WTC11 (cell line): ENCODE data around the gene NOL4L. TPM values are rescaled to one million over a fixed set of nuclear protein-coding genes. Genes with fewer than 3 reads are reported as not detected.

Source experiments
- ATAC-seq: fragments of 200-7000 bp; cut with Tn5 transposase; 2 replicates; pipeline ENCODE4 v1.10.0; 2021; ENCODE audit warnings: mild to moderate bottlenecking, moderate library complexity
- CTCF ChIA-PET: fragments of 300-600 bp; sonication (Branson Sonifier 250); formaldehyde crosslinking; loops from one replicate; lab custom pipeline; 2021; ENCODE audit warnings: antibody characterized with exemption; lab: Charles Lee
- POLR2A ChIA-PET: fragments of 350-600 bp; sonication (Branson Sonifier 250); formaldehyde crosslinking; loops from one replicate; lab custom pipeline; 2021; ENCODE audit warnings: antibody characterized with exemption; lab: Charles Lee
- DNase-seq: peaks from one replicate; pipeline ENCODE4 v3.0.0; 2021; ENCODE audit warnings: low spot score
- H3K27ac Mint-ChIP-seq: 2 replicates; pipeline ENCODE4 v1.8.0; 2021; ENCODE audit warnings: mixed read lengths
- H3K27me3 Mint-ChIP-seq: 2 replicates; pipeline ENCODE4 v1.8.0; 2021; ENCODE audit warnings: low read depth, mild to moderate bottlenecking, moderate library complexity, mixed read lengths
- H3K36me3 Mint-ChIP-seq: 2 replicates; pipeline ENCODE4 v1.8.0; 2021; ENCODE audit warnings: mixed read lengths
- H3K4me1 Mint-ChIP-seq: 2 replicates; pipeline ENCODE4 v1.8.0; 2022; ENCODE audit warnings: mixed read lengths
- H3K4me3 Mint-ChIP-seq: 2 replicates; pipeline ENCODE4 v1.8.0; 2021; ENCODE audit warnings: mild to moderate bottlenecking, moderate library complexity, mixed read lengths
- H3K9me3 Mint-ChIP-seq: 2 replicates; pipeline ENCODE4 v1.8.0; 2021; ENCODE audit warnings: mixed read lengths
- AR ChIP-seq: fragments of 250-450 bp; sonication (Bioruptor Pico); IDR thresholded peaks from 2 replicates; pipeline ENCODE4 v1.9.0; 2021; ENCODE audit warnings: mild to moderate bottlenecking
- ATF6 ChIP-seq: sonication (generic); formaldehyde crosslinking; IDR thresholded peaks from 2 replicates; pipeline ENCODE4 v1.8.1; 2023; ENCODE audit warnings: mild to moderate bottlenecking, missing genetic modification reagents
- FOXP1 ChIP-seq: sonication (generic); formaldehyde crosslinking; IDR thresholded peaks from 2 replicates; pipeline ENCODE4 v1.8.0; 2022; ENCODE audit warnings: missing genetic modification reagents, mild to moderate bottlenecking, moderate library complexity, borderline replicate concordance
- IRF2 ChIP-seq: sonication (generic); formaldehyde crosslinking; IDR thresholded peaks from 2 replicates; pipeline ENCODE4 v1.8.0; 2022; ENCODE audit warnings: low read depth, missing genetic modification reagents, borderline replicate concordance
- JUN ChIP-seq: sonication (generic); formaldehyde crosslinking; IDR thresholded peaks from 2 replicates; pipeline ENCODE4 v1.8.0; 2023; ENCODE audit warnings: mild to moderate bottlenecking, missing genetic modification reagents
- MAX ChIP-seq: sonication (generic); formaldehyde crosslinking; IDR thresholded peaks from 2 replicates; pipeline ENCODE4 v1.8.0; 2022; ENCODE audit warnings: mild to moderate bottlenecking, missing genetic modification reagents
- NFYB ChIP-seq: sonication (generic); formaldehyde crosslinking; conservative IDR thresholded peaks from 2 replicates; pipeline ENCODE4 v1.8.0; 2022; ENCODE audit warnings: low read depth, missing genetic modification reagents
- NR1H2 ChIP-seq: sonication (generic); formaldehyde crosslinking; IDR thresholded peaks from 2 replicates; pipeline ENCODE4 v1.9.0; 2021; ENCODE audit warnings: mild to moderate bottlenecking, moderate library complexity, missing genetic modification reagents
- RORB ChIP-seq: fragments of 250-450 bp; sonication (Bioruptor Pico); IDR thresholded peaks from 2 replicates; pipeline ENCODE4 v1.9.0; 2021; ENCODE audit warnings: mild to moderate bottlenecking
- SMAD3 ChIP-seq: sonication (generic); formaldehyde crosslinking; IDR thresholded peaks from 2 replicates; pipeline ENCODE4 v1.8.0; 2022; ENCODE audit warnings: missing genetic modification reagents, mild to moderate bottlenecking, borderline replicate concordance
- SMAD4 ChIP-seq: sonication (generic); formaldehyde crosslinking; IDR thresholded peaks from 2 replicates; pipeline ENCODE4 v1.8.0; 2022; ENCODE audit warnings: mild to moderate bottlenecking, missing genetic modification reagents
- SOX15 ChIP-seq: fragments of 250-450 bp; sonication (Bioruptor Pico); IDR thresholded peaks from 2 replicates; pipeline ENCODE4 v1.9.0; 2021; ENCODE audit warnings: mild to moderate bottlenecking
- STAT6 ChIP-seq: sonication (generic); formaldehyde crosslinking; conservative IDR thresholded peaks from 2 replicates; pipeline ENCODE4 v1.8.1; 2023; ENCODE audit warnings: mild to moderate bottlenecking, low read depth, missing genetic modification reagents, moderate library complexity
- TCF7 ChIP-seq: sonication (generic); formaldehyde crosslinking; IDR thresholded peaks from 2 replicates; pipeline ENCODE4 v1.8.0; 2022; ENCODE audit warnings: mild to moderate bottlenecking, low read depth, missing genetic modification reagents, moderate library complexity
- TP53 ChIP-seq: sonication (generic); formaldehyde crosslinking; IDR thresholded peaks from 2 replicates; pipeline ENCODE4 v1.8.1; 2023; ENCODE audit warnings: mild to moderate bottlenecking, missing genetic modification reagents
- ZBTB21 ChIP-seq: sonication (generic); formaldehyde crosslinking; IDR thresholded peaks from 2 replicates; pipeline ENCODE4 v1.8.1; 2023; ENCODE audit warnings: mild to moderate bottlenecking, missing genetic modification reagents, borderline replicate concordance
- ZMAT4 ChIP-seq: fragments of 250-450 bp; sonication (Bioruptor Pico); IDR thresholded peaks from 2 replicates; pipeline ENCODE4 v1.9.0; 2021; ENCODE audit warnings: mild to moderate bottlenecking
- ZNF263 ChIP-seq: sonication (generic); formaldehyde crosslinking; IDR thresholded peaks from 2 replicates; pipeline ENCODE4 v1.8.1; 2022; ENCODE audit warnings: low read depth, mild to moderate bottlenecking, moderate library complexity, missing genetic modification reagents
- ZNF425 ChIP-seq: fragments of 250-450 bp; sonication (Bioruptor Pico); conservative IDR thresholded peaks from 2 replicates; pipeline ENCODE4 v1.9.0; 2021; ENCODE audit warnings: mild to moderate bottlenecking
- ZNF671 ChIP-seq: fragments of 250-450 bp; sonication (Bioruptor Pico); IDR thresholded peaks from 2 replicates; pipeline ENCODE4 v1.8.0; 2021; ENCODE audit warnings: mild to moderate bottlenecking
- total RNA-seq: library from RNA; stranded (reverse); gene quantifications from 3 replicates; pipeline ENCODE4 v1.2.3, GENCODE V29; 2021
- TF ChIP-seq, protein P1 (sequence below): sonication (generic); formaldehyde crosslinking; IDR thresholded peaks from 2 replicates; pipeline ENCODE4 v1.8.1; 2022; ENCODE audit warnings: mild to moderate bottlenecking, moderate library complexity, missing genetic modification reagents
- TF ChIP-seq, protein P2 (sequence below): fragments of 250-450 bp; sonication (Bioruptor Pico); IDR thresholded peaks from 2 replicates; pipeline ENCODE4 v2.1.2; 2022; ENCODE audit warnings: mild to moderate bottlenecking, moderate library complexity

Gene NOL4L
- total RNA-seq, 1 experiment from 2014 or later, result 29.0 TPM

DNA sequence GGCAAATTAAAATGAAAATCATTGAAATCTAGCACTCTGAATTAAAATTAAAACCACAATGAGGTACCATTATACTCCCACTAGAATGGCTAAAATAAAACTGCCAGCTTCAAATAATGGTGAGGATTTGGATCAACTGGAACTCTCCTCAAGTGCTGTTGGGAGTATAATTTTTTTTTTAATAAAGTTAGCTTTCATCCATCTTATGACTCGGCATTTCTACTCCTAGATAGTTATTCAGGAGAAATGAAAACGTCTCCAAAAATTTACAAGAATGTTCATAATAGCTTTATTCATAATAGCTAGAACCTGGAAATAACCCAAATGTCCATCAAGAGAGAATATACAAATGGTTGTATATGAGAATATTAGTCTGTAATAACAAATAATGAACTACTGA, 163.8 kb downstream of the NOL4L start (continued):
- TF ChIP-seq TCF7 (CRISPR knock-in tag) (no peak), SMAD3 (no peak), STAT6 (CRISPR knock-in tag) (no peak), ZNF263 (CRISPR knock-in tag) (no peak)

DNA sequence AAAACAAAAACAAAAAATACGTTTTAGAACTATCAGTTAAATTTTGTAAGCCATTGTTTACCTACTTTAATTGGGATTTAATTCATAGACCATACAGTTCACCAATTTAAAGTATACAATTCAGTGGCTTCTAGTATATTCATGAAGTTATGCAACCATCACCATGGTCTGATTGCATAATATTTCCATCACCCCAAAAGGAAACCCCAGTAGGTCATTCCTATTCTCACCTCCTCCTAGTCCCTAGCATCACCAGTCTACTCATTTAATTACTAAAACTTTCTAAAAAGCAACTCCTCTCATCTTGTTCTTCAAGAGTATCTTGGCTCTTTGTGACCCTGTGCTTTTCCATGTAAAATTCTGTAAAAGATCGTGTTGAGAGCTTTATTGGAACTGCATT, 166.8 kb downstream of the NOL4L start:
- TF ChIP-seq NFYB (CRISPR knock-in tag), result no peak
- no peak for TF ChIP-seq ZBTB21 (CRISPR knock-in tag)
- no peak for TF ChIP-seq JUN
- TF ChIP-seq IRF2 (CRISPR knock-in tag), result no peak
- no peak for TF ChIP-seq TP53
- TF ChIP-seq, protein P1, sequence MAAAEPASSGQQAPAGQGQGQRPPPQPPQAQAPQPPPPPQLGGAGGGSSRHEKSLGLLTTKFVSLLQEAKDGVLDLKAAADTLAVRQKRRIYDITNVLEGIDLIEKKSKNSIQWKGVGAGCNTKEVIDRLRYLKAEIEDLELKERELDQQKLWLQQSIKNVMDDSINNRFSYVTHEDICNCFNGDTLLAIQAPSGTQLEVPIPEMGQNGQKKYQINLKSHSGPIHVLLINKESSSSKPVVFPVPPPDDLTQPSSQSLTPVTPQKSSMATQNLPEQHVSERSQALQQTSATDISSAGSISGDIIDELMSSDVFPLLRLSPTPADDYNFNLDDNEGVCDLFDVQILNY (CRISPR knock-in tag), result no peak
- no peak for TF ChIP-seq RORB (CRISPR knock-in tag)
- TF ChIP-seq ZNF671 (CRISPR knock-in tag), result no peak
- no peak for TF ChIP-seq ATF6 (CRISPR knock-in tag)
- TF ChIP-seq ZMAT4, result no peak
- TF ChIP-seq FOXP1 (CRISPR knock-in tag), result no peak
- TF ChIP-seq NR1H2 (CRISPR knock-in tag), result no peak
- no peak for TF ChIP-seq SOX15 (CRISPR knock-in tag)
- no peak for TF ChIP-seq SMAD4
- TF ChIP-seq, protein P2, sequence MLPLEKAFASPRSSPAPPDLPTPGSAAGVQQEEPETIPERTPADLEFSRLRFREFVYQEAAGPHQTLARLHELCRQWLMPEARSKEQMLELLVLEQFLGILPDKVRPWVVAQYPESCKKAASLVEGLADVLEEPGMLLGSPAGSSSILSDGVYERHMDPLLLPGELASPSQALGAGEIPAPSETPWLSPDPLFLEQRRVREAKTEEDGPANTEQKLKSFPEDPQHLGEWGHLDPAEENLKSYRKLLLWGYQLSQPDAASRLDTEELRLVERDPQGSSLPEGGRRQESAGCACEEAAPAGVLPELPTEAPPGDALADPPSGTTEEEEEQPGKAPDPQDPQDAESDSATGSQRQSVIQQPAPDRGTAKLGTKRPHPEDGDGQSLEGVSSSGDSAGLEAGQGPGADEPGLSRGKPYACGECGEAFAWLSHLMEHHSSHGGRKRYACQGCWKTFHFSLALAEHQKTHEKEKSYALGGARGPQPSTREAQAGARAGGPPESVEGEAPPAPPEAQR, result no peak
- ChIA-PET CTCF (interaction anchor here (1.0 kb wide), 1 partner anchor 248 kb away, joined by 3 read pairs; no protein-coding TSS in a partner anchor), POLR2A (no interaction called here)
- DNase-seq (no peak), ATAC-seq (no peak)
- H3K27me3 Mint-ChIP-seq, result no peaks in the 10 kb centered on the region
- H3K9me3 Mint-ChIP-seq, result peaks cover 4% of the 10 kb centered on the region
- H3K4me1 Mint-ChIP-seq, result peaks cover 16% of the 10 kb centered on the region
- no peaks in the 10 kb centered on the region for H3K36me3 Mint-ChIP-seq
- H3K27ac Mint-ChIP-seq, result no peak overlapping the region
- H3K4me3 Mint-ChIP-seq, result no peak overlapping the region

DNA sequence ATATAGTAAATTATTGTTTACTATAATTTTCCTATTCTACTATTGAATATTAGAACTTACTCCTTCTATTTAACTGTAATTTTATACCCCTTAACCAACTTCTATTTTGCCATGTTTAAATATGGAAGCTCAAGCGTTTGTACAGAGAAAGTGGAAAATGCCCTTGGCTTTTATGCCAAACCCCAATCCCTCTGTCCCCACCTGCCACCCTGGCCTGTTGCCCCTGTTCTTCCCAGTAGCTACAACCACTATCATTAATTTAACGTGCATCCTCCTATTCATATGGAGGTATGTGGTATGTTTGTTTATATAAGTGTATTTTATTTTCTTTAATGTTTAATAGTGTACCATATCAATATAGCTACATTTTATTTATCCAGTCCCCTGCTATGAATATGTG, 168.9 kb downstream of the NOL4L start:
- no peaks in the 10 kb centered on the region for H3K36me3 Mint-ChIP-seq
- POLR2A ChIA-PET, result no interaction called here
- H3K27ac Mint-ChIP-seq, result peak overlapping the region; percentile 62; the same call in 1 of the 2 replicates
- no peaks in the 10 kb centered on the region for H3K27me3 Mint-ChIP-seq
- no peak overlapping the region for H3K4me3 Mint-ChIP-seq
- CTCF ChIA-PET, result no interaction called here
- H3K9me3 Mint-ChIP-seq, result no peaks in the 10 kb centered on the region
- no peak for DNase-seq
- no peak for ATAC-seq
- peaks cover 16% of the 10 kb centered on the region for H3K4me1 Mint-ChIP-seq
- no peak for TF ChIP-seq AR (CRISPR knock-in tag)
- no peak for TF ChIP-seq JUN
- TF ChIP-seq ZMAT4, result no peak
- no peak for TF ChIP-seq ZNF425 (CRISPR knock-in tag)
- TF ChIP-seq MAX (CRISPR knock-in tag), result no peak
